ENCODE measurements around the gene PRR11.
"Not testable (repeated sequence)": the region's sequence is repeated elsewhere in the genome, so short reads cannot be mapped to it uniquely, and the experiment has no call there.

PRR11 gene

GRCh38 chr17:59172436-59173004 is 17.0 kb downstream of the PRR11 start:
- Histone ChIP-seq H3K27ac (ENCODE audit: low read depth, low read length) (no peak overlapping the region), H3K9me3 (ENCODE audit: control insufficient read depth in 5 of 5, low read length in 5 of 5) (no peaks in the 10 kb centered on the region), H3K27me3 (ENCODE audit: control insufficient read depth in 5 of 5, insufficient read depth in 4 of 5, low read length in 5 of 5) (no peaks in the 10 kb centered on the region), H3K9ac (ENCODE audit: low read length in 5 of 5) (no peak overlapping the region), H3K4me3 (ENCODE audit: low read depth in 1 of 5, low read length in 5 of 5) (no peak overlapping the region), H3K4me1 (ENCODE audit: control insufficient read depth in 5 of 5, insufficient read depth in 5 of 5, low read length in 5 of 5) (no peaks in the 10 kb centered on the region), H3K36me3 (ENCODE audit: control insufficient read depth in 5 of 5, insufficient read depth in 5 of 5, low read length in 5 of 5) (no peaks in the 10 kb centered on the region)

GRCh38 chr17:59174671-59175070 is 19.1 kb downstream of the PRR11 start:
- no peaks in the 10 kb centered on the region for H3K9me3 ChIP-seq (ENCODE audit: control insufficient read depth in 5 of 5, low read length in 5 of 5)
- no peak overlapping the region for H3K4me3 ChIP-seq (ENCODE audit: low read depth in 1 of 5, low read length in 5 of 5)
- no peaks in the 10 kb centered on the region for H3K4me1 ChIP-seq (ENCODE audit: control insufficient read depth in 5 of 5, insufficient read depth in 5 of 5, low read length in 5 of 5)
- H3K27me3 ChIP-seq (ENCODE audit: control insufficient read depth in 5 of 5, insufficient read depth in 4 of 5, low read length in 5 of 5) = no peaks in the 10 kb centered on the region
- H3K9ac ChIP-seq (ENCODE audit: low read length in 5 of 5) = no peak overlapping the region
- no peak overlapping the region for H3K27ac ChIP-seq (ENCODE audit: low read depth, low read length)
- H3K36me3 ChIP-seq (ENCODE audit: control insufficient read depth in 5 of 5, insufficient read depth in 5 of 5, low read length in 5 of 5) = no peaks in the 10 kb centered on the region

GRCh38 chr17:59175076-59175475 is 19.5 kb downstream of the PRR11 start:
- Histone ChIP-seq H3K4me1 (ENCODE audit: control insufficient read depth in 5 of 5, insufficient read depth in 5 of 5, low read length in 5 of 5) (no peaks in the 10 kb centered on the region), H3K27me3 (ENCODE audit: control insufficient read depth in 5 of 5, insufficient read depth in 4 of 5, low read length in 5 of 5) (no peaks in the 10 kb centered on the region), H3K9ac (ENCODE audit: low read length in 5 of 5) (no peak overlapping the region), H3K9me3 (ENCODE audit: control insufficient read depth in 5 of 5, low read length in 5 of 5) (no peaks in the 10 kb centered on the region), H3K36me3 (ENCODE audit: control insufficient read depth in 5 of 5, insufficient read depth in 5 of 5, low read length in 5 of 5) (no peaks in the 10 kb centered on the region), H3K27ac (ENCODE audit: low read depth, low read length) (no peak overlapping the region), H3K4me3 (ENCODE audit: low read depth in 1 of 5, low read length in 5 of 5) (no peak overlapping the region)

GRCh38 chr17:59178266-59178985 is 22.9 kb downstream of the PRR11 start:
- no peaks in the 10 kb centered on the region for H3K9me3 ChIP-seq (ENCODE audit: control insufficient read depth in 5 of 5, low read length in 5 of 5)
- H3K27me3 ChIP-seq (ENCODE audit: control insufficient read depth in 5 of 5, insufficient read depth in 4 of 5, low read length in 5 of 5) = no peaks in the 10 kb centered on the region
- H3K4me1 ChIP-seq (ENCODE audit: control insufficient read depth in 5 of 5, insufficient read depth in 5 of 5, low read length in 5 of 5) = no peaks in the 10 kb centered on the region
- no peaks in the 10 kb centered on the region for H3K36me3 ChIP-seq (ENCODE audit: control insufficient read depth in 5 of 5, insufficient read depth in 5 of 5, low read length in 5 of 5)
- no peak overlapping the region for H3K9ac ChIP-seq (ENCODE audit: low read length in 5 of 5)
- no peak overlapping the region for H3K4me3 ChIP-seq (ENCODE audit: low read depth in 1 of 5, low read length in 5 of 5)
- no peak overlapping the region for H3K27ac ChIP-seq (ENCODE audit: low read depth, low read length)

GRCh38 chr17:59179601-59180000 is 24.1 kb downstream of the PRR11 start:
- not testable (repeated sequence) for H3K9me3 ChIP-seq (ENCODE audit: control insufficient read depth in 5 of 5, low read length in 5 of 5); H3K9ac ChIP-seq (ENCODE audit: low read length in 5 of 5); H3K27ac ChIP-seq (ENCODE audit: low read depth, low read length); H3K27me3 ChIP-seq (ENCODE audit: control insufficient read depth in 5 of 5, insufficient read depth in 4 of 5, low read length in 5 of 5); H3K4me1 ChIP-seq (ENCODE audit: control insufficient read depth in 5 of 5, insufficient read depth in 5 of 5, low read length in 5 of 5); H3K4me3 ChIP-seq (ENCODE audit: low read depth in 1 of 5, low read length in 5 of 5); H3K36me3 ChIP-seq (ENCODE audit: control insufficient read depth in 5 of 5, insufficient read depth in 5 of 5, low read length in 5 of 5)

- Histone ChIP-seq H3K27ac (ENCODE audit: low read depth, low read length) (no peak overlapping the region), H3K9me3 (ENCODE audit: control insufficient read depth in 5 of 5, low read length in 5 of 5) (no peaks in the 10 kb centered on the region), H3K9ac (ENCODE audit: low read length in 5 of 5) (no peak overlapping the region)
Observed at GRCh38 chr17:59180626-59181025, 25.1 kb downstream of the PRR11 start.

GRCh38 chr17:59181481-59181880 is 25.9 kb downstream of the PRR11 start:
- H3K4me3 ChIP-seq (ENCODE audit: low read depth in 1 of 5, low read length in 5 of 5) = no peak overlapping the region
- H3K4me1 ChIP-seq (ENCODE audit: control insufficient read depth in 5 of 5, insufficient read depth in 5 of 5, low read length in 5 of 5) = no peaks in the 10 kb centered on the region
- H3K27ac ChIP-seq (ENCODE audit: low read depth, low read length) = no peak overlapping the region
- no peak overlapping the region for H3K9ac ChIP-seq (ENCODE audit: low read length in 5 of 5)
- no peaks in the 10 kb centered on the region for H3K27me3 ChIP-seq (ENCODE audit: control insufficient read depth in 5 of 5, insufficient read depth in 4 of 5, low read length in 5 of 5)
- no peaks in the 10 kb centered on the region for H3K9me3 ChIP-seq (ENCODE audit: control insufficient read depth in 5 of 5, low read length in 5 of 5)
- H3K36me3 ChIP-seq (ENCODE audit: control insufficient read depth in 5 of 5, insufficient read depth in 5 of 5, low read length in 5 of 5) = no peaks in the 10 kb centered on the region

More at GRCh38 chr17:59180626-59181025, 25.1 kb downstream of the PRR11 start:
- no peak overlapping the region for H3K4me3 ChIP-seq (ENCODE audit: low read depth in 1 of 5, low read length in 5 of 5)
- H3K27me3 ChIP-seq (ENCODE audit: control insufficient read depth in 5 of 5, insufficient read depth in 4 of 5, low read length in 5 of 5) = no peaks in the 10 kb centered on the region
- no peaks in the 10 kb centered on the region for H3K4me1 ChIP-seq (ENCODE audit: control insufficient read depth in 5 of 5, insufficient read depth in 5 of 5, low read length in 5 of 5)
- H3K36me3 ChIP-seq (ENCODE audit: control insufficient read depth in 5 of 5, insufficient read depth in 5 of 5, low read length in 5 of 5) = no peaks in the 10 kb centered on the region

- Histone ChIP-seq H3K4me3 (ENCODE audit: low read depth in 1 of 5, low read length in 5 of 5) (no peak overlapping the region), H3K4me1 (ENCODE audit: control insufficient read depth in 5 of 5, insufficient read depth in 5 of 5, low read length in 5 of 5) (no peaks in the 10 kb centered on the region), H3K27me3 (ENCODE audit: control insufficient read depth in 5 of 5, insufficient read depth in 4 of 5, low read length in 5 of 5) (no peaks in the 10 kb centered on the region), H3K36me3 (ENCODE audit: control insufficient read depth in 5 of 5, insufficient read depth in 5 of 5, low read length in 5 of 5) (no peaks in the 10 kb centered on the region), H3K27ac (ENCODE audit: low read depth, low read length) (no peak overlapping the region), H3K9me3 (ENCODE audit: control insufficient read depth in 5 of 5, low read length in 5 of 5) (no peaks in the 10 kb centered on the region), H3K9ac (ENCODE audit: low read length in 5 of 5) (no peak overlapping the region)
Observed at GRCh38 chr17:59185997-59186396, 30.5 kb downstream of the PRR11 start.

- no peak overlapping the region for H3K9ac ChIP-seq (ENCODE audit: low read length in 5 of 5)
- no peak overlapping the region for H3K27ac ChIP-seq (ENCODE audit: low read depth, low read length)
- no peaks in the 10 kb centered on the region for H3K36me3 ChIP-seq (ENCODE audit: control insufficient read depth in 5 of 5, insufficient read depth in 5 of 5, low read length in 5 of 5)
- H3K4me3 ChIP-seq (ENCODE audit: low read depth in 1 of 5, low read length in 5 of 5) = no peak overlapping the region
- no peaks in the 10 kb centered on the region for H3K4me1 ChIP-seq (ENCODE audit: control insufficient read depth in 5 of 5, insufficient read depth in 5 of 5, low read length in 5 of 5)
- H3K27me3 ChIP-seq (ENCODE audit: control insufficient read depth in 5 of 5, insufficient read depth in 4 of 5, low read length in 5 of 5) = no peaks in the 10 kb centered on the region
- no peaks in the 10 kb centered on the region for H3K9me3 ChIP-seq (ENCODE audit: control insufficient read depth in 5 of 5, low read length in 5 of 5)
Observed at GRCh38 chr17:59186850-59187249, 31.3 kb downstream of the PRR11 start.

- no peaks in the 10 kb centered on the region for H3K4me1 ChIP-seq (ENCODE audit: control insufficient read depth in 5 of 5, insufficient read depth in 5 of 5, low read length in 5 of 5)
- H3K9me3 ChIP-seq (ENCODE audit: control insufficient read depth in 5 of 5, low read length in 5 of 5) = no peaks in the 10 kb centered on the region
- no peak overlapping the region for H3K4me3 ChIP-seq (ENCODE audit: low read depth in 1 of 5, low read length in 5 of 5)
- H3K36me3 ChIP-seq (ENCODE audit: control insufficient read depth in 5 of 5, insufficient read depth in 5 of 5, low read length in 5 of 5) = no peaks in the 10 kb centered on the region
- no peaks in the 10 kb centered on the region for H3K27me3 ChIP-seq (ENCODE audit: control insufficient read depth in 5 of 5, insufficient read depth in 4 of 5, low read length in 5 of 5)
- H3K9ac ChIP-seq (ENCODE audit: low read length in 5 of 5) = no peak overlapping the region
- no peak overlapping the region for H3K27ac ChIP-seq (ENCODE audit: low read depth, low read length)
Observed at GRCh38 chr17:59190806-59191205, 35.3 kb downstream of the PRR11 start.
